T-helper 1 cell treated with Interleukin-12 subunit alpha and Interleukin-12 subunit beta and Interleukin-4 antibody, amounts not matched to agents 30 μg/mL and 1 μg/mL, for 36 hours (primary cell): ENCODE measurements around the gene GPR61.

ENCODE experiments used
- H3K27ac Mint-ChIP-seq: one replicate; pipeline ENCODE4 v1.8.0; 2021; ENCODE audit warnings: mild to moderate bottlenecking, mixed read lengths
- H3K27me3 Mint-ChIP-seq: one replicate; pipeline ENCODE4 v1.8.0; 2021; ENCODE audit warnings: low read depth, mixed read lengths
- H3K36me3 Mint-ChIP-seq: one replicate; pipeline ENCODE4 v1.8.0; 2021; ENCODE audit warnings: low read depth, mixed read lengths
- H3K4me1 Mint-ChIP-seq: one replicate; pipeline ENCODE4 v1.8.0; 2021; ENCODE audit warnings: low read depth, mixed read lengths
- H3K4me3 Mint-ChIP-seq: one replicate; pipeline ENCODE4 v1.8.0; 2021; ENCODE audit warnings: mild to moderate bottlenecking, moderate library complexity, mixed read lengths
- H3K9me3 Mint-ChIP-seq: one replicate; pipeline ENCODE4 v1.8.0; 2021; ENCODE audit warnings: mixed read lengths

The GPR61 gene

DNA sequence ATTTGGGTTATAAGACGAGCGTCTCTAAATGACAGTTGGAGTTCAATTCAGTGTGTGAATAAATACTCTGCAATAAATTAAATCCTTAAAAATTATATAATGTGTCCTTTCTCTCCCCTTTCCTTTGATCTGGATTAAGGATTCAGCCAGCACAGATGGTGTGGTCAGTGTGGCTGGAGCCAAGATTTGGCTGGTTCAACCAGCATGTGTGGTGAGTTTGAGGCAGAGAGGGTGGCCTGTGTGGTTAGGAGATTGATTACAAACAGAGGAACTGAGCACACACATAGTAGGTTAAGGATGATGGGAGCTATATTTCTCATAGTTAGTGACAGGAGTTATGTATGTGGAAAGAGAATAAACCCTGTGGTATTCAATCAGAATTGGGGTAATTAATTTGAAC, 16.0 kb upstream of the GPR61 start:
- H3K36me3 Mint-ChIP-seq, result no peaks in the 10 kb centered on the region
- no peak overlapping the region for H3K27ac Mint-ChIP-seq
- H3K27me3 Mint-ChIP-seq, result peaks cover 35% of the 10 kb centered on the region
- no peak overlapping the region for H3K4me3 Mint-ChIP-seq
- H3K4me1 Mint-ChIP-seq, result no peaks in the 10 kb centered on the region
- H3K9me3 Mint-ChIP-seq, result no peaks in the 10 kb centered on the region

DNA sequence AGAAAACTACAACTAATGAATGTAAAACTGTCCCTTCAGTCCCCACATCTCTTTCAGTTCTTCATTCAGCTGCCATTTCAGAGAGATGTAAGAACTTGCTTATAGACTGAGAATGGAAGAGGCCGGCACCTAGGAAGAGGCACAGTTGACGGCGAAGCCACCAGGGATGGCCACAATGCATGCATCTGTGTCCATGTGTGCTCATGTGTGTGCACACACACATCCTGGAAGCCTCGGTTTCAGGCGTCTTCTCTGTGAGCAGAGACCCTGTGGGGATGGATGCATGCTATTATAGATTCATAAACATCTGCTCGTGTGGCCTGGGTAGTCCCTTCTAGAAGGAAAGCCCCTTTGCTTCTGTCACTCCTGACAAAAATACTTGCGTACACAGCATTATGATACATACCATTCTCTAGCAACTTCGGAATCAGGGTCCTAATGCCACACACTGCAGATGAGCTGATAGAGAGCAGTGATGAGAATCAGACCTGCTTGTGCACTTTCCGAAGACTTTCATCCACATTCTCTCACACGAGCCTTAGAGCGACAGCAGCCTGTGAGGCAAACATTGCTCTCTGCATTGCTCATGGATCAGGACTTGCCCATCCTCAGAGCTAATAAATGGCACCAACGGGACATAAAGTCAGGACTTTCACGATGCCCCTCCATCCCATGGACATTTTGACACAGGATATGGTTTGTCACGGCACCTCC, 12.4 kb upstream of the GPR61 start:
- H3K4me1 Mint-ChIP-seq, result peaks cover 14% of the 10 kb centered on the region
- H3K27me3 Mint-ChIP-seq, result peaks cover 21% of the 10 kb centered on the region
- no peaks in the 10 kb centered on the region for H3K9me3 Mint-ChIP-seq
- H3K4me3 Mint-ChIP-seq, result no peak overlapping the region
- H3K36me3 Mint-ChIP-seq, result no peaks in the 10 kb centered on the region
- H3K27ac Mint-ChIP-seq, result no peak overlapping the region

DNA sequence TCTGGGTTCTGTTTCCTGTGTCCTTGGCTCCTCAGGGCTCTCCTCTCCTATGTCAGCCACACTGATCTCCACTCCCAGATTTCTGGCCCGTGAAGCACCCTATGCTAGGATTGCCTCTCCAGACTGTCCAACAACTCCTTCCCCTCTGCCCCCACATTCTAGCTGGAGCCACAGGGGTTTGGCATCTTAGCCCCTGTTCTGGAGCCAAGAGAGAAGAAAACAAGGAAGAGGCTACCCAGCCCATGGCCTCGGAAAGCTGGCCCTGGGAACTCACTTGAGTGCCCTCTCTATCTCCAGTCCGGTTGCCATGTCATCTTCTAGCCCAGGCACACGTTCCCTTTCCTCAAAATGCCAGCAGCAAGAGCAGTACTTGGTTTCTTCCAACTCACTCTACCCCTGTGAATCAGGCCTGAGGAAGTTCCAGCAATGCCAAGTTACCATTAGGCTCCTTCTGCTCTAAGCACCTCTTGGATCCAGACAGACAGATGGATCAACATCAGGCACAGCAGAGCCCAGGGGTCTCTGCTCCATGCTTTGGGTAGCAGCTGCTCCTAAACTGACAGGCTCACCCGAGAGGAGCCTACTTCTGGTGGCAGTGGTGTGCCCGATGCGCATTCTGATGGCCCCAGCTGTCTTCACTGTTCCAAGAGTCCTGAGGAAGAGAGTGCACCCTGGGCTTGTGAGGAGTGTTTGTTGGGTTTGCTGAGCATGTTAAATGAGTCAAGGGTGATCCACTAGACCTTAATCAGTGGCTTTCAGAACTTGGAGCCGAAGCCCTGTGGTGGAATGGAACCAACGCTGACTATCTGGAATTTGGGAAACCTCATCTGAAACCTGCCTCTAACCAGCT, 11.6 kb upstream of the GPR61 start:
- H3K36me3 Mint-ChIP-seq, result no peaks in the 10 kb centered on the region
- H3K27ac Mint-ChIP-seq, result no peak overlapping the region
- no peak overlapping the region for H3K4me3 Mint-ChIP-seq
- H3K9me3 Mint-ChIP-seq, result no peaks in the 10 kb centered on the region
- peaks cover 16% of the 10 kb centered on the region for H3K27me3 Mint-ChIP-seq
- peaks cover 20% of the 10 kb centered on the region for H3K4me1 Mint-ChIP-seq

DNA sequence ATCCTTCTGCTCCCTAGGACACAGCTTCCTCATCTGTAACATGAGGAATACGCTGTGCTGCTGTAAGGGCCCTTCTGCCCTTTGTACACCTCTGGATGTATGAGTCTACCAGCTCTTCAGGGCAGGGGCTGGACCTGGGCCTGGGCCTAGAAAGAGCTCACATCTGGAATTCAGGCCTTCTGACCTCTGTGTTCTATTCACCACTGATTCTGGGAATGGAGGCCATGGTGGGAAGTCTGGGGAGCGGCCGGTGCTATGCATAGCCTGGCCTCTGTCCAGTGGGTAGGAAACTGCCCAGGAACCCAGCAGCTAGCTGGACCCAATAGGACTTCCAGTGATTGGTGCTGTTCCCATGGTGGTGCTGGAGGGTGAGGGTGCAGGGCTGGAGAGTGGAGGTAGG, 11.0 kb upstream of the GPR61 start:
- Mint-ChIP-seq H3K9me3 (no peaks in the 10 kb centered on the region), H3K4me3 (no peak overlapping the region), H3K36me3 (no peaks in the 10 kb centered on the region), H3K4me1 (peaks cover 20% of the 10 kb centered on the region), H3K27ac (peak overlapping the region; percentile 39), H3K27me3 (peaks cover 16% of the 10 kb centered on the region)

DNA sequence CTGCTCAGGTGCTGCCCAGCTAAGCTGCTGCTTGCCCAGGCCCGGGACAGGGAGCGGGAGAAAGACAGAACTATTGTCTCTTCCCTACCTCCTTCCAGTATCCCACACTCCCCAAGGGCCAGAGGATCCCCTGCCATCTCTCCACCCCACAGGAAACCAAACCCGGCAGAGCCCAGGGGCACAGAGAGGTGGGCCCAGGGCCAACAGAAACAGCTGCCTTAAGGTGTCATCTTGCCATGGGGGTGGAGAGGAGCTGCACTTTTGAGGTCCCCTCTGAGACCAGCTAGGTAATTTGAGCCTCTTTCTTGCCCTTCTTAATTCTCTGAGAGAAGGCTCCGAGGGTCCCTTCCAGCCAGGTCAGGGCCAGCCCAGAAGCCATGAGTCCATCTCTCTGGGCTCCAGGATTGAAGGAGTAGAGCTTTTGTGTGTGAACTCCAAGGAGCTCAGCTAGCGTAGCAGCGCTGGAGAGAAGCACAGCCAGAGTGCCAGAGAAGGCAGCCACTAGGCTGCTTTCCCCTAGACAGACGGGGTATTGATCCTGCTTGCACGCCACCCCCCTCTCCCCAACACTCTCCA, 9.7 kb upstream of the GPR61 start:
- no peaks in the 10 kb centered on the region for H3K36me3 Mint-ChIP-seq
- no peak overlapping the region for H3K4me3 Mint-ChIP-seq
- peaks cover 20% of the 10 kb centered on the region for H3K4me1 Mint-ChIP-seq
- H3K27me3 Mint-ChIP-seq, result peaks cover 11% of the 10 kb centered on the region
- no peaks in the 10 kb centered on the region for H3K9me3 Mint-ChIP-seq
- H3K27ac Mint-ChIP-seq, result no peak overlapping the region

DNA sequence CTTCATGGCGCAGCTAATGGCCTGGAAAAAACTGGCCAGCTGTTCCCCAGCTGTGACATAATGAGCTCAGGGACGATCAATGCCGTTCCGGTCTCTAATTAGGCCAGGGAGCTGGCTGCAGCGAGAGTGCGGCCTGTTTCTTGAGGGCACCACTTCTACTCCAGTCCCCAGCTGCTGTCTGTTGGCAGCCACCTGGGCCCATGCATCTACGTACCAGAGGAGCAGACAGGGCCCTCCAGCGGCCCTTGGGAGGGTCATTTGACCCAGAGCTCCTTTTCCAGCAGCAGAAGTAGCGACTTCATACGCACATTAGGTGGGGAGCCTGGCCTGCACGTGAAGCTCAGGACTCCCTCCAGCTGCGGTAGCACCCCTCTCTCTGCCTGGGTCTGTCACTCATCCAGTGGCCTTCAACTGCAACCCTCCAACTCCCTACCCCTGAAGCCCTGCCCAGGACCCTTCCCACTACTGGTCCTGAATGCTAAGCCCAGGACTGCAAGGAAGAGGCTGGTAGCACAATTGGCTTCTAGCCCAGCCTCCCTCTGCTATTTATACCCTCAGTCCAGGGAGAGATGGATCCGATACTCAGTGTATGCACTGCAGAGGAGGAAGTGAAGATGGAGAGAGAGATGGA, 9.1 kb upstream of the GPR61 start:
- Mint-ChIP-seq H3K27me3 (peaks cover 11% of the 10 kb centered on the region), H3K36me3 (no peaks in the 10 kb centered on the region), H3K4me3 (peak overlapping the region; percentile 13), H3K27ac (no peak overlapping the region), H3K9me3 (no peaks in the 10 kb centered on the region), H3K4me1 (peaks cover 20% of the 10 kb centered on the region)

DNA sequence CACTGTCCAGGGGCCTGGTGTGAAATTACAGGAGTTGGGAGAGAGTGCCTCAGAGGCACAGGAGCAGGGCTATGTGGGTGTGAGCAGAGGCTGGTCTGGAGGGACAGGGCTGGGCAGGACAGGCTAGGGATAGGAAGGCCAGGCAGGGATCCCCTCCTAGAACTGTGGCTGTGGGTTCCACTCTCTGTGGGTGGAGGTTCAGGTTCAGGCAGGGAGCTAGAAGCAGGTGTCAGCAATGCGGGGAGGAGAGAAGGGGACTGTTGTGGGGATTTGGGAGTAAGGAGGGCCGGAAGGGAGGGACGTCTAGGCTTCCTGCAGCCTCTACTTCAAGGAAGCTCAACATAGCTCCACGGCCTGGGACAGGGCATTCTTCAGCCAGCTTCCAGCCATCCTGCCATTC, 8.3 kb upstream of the GPR61 start:
- Mint-ChIP-seq H3K4me1 (peaks cover 20% of the 10 kb centered on the region), H3K9me3 (no peaks in the 10 kb centered on the region), H3K27me3 (peaks cover 7% of the 10 kb centered on the region), H3K36me3 (no peaks in the 10 kb centered on the region), H3K27ac (peak overlapping the region; percentile 62), H3K4me3 (peak overlapping the region; percentile 13)

DNA sequence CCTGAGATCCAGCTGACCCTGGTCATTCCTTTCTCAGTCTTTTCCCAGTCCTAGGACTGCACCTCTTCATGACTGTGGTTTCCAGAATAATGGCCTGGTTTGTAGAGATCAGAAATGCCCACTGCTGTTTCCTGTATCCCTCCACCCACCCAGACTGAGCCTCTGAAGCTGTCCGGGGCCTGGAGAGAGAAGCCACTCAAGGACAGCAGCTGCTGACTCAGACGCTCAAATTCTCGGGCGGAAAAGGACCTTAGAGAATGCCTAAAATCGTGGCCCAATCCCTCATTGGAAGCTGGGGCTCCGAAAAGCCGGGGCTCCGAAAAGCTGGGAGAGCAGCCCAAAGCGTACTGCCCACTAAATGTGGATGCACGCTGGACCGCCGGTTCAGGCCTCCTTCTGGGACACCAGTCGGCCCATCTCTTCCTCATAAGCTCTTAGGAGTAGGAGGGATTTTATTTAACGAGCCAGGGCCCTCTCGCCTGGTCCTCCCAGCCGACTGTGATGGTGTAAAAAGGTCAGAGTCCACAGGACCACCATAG, 7.8 kb upstream of the GPR61 start:
- Mint-ChIP-seq H3K36me3 (no peaks in the 10 kb centered on the region), H3K4me1 (peaks cover 20% of the 10 kb centered on the region), H3K9me3 (no peaks in the 10 kb centered on the region), H3K4me3 (no peak overlapping the region), H3K27ac (peak overlapping the region; percentile 86), H3K27me3 (peaks cover 2% of the 10 kb centered on the region)

DNA sequence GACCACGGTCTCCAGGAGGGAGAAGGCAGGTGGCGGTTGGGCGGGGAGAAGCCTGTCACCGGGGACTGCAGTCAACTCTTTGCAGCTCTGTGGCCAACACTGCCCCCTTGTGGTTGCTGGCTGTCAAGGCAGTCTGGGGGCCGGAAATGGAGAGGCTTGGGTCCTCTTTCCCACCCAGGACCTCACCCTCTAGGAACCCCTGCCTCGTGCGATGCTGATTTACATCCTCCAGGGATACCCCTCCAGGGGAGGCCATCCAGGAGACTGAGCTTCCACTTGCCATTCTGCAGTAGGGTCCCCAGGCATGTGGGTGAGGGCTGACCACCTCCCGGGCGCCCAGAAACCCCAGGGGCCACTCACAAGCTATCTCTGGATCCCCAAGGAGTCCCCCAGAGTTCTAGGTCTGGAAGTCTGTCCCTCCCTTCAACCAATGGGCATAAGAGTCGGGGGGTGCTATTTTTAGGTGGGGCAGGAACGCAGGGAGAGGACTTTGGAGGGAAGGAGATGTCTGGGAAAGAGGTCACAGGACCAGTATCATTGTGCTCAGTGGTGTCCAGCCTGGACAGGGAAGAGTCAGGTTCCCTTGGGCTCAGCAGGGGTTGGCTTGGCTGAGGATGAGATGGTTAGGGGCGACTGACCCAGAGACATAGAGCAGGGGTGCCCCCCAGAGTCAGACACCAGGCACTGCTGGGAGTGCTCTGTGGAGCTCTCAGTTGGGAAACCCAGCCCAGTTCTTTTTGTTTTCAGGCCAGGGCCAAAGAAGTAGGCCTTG, 7.1 kb upstream of the GPR61 start:
- Mint-ChIP-seq H3K4me3 (peak overlapping the region; percentile 65), H3K9me3 (no peaks in the 10 kb centered on the region), H3K4me1 (peaks cover 20% of the 10 kb centered on the region), H3K27me3 (no peaks in the 10 kb centered on the region), H3K27ac (peak overlapping the region; percentile 86), H3K36me3 (no peaks in the 10 kb centered on the region)

DNA sequence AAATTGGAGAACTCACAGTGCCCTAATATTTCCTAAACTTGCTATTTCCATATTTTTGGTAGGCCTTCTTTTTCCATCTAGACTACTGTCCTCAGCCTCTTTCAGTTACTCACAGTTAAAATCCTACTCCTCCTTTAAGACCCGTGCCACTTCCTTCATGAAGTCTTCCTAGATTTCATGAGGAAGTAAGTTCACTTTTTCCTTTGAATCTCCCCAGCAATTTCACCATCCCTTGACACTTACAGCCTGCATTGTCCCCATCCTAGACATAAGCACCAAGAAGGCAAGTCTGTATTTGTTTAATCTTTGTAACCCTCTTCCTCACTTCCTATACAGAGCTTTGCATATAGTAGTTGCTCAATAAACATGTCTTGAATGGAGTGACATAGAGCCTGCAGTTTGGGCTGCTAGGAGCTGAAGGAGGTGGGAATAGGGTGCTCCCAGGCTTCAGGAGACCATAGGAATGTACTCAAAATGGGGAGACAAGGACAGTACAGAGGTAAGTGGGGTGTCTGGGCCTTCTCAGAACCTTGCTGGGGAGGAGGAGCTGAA, 5.3 kb upstream of the GPR61 start:
- no peaks in the 10 kb centered on the region for H3K27me3 Mint-ChIP-seq
- no peaks in the 10 kb centered on the region for H3K9me3 Mint-ChIP-seq
- H3K36me3 Mint-ChIP-seq, result no peaks in the 10 kb centered on the region
- H3K4me3 Mint-ChIP-seq, result no peak overlapping the region
- peaks cover 20% of the 10 kb centered on the region for H3K4me1 Mint-ChIP-seq
- no peak overlapping the region for H3K27ac Mint-ChIP-seq

DNA sequence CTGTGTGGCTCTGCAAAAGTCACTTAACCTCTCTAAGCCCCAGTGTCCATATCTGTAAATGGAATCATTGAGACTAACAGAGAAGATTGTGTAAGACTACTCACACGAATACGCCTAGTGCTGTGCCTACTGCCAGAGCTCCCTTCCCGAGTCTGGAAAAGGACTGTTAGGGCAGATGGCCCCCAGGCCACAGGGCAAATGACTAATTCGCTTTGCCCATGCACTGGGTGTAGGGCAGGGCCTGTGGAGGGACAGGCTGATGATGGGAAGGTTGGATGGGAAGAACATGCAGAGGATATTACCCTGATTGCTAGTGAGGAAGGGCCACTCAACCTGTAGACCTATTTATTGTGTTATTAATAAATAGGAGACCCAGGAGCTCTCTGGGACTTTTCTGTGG, 4.2 kb upstream of the GPR61 start:
- no peaks in the 10 kb centered on the region for H3K9me3 Mint-ChIP-seq
- no peak overlapping the region for H3K4me3 Mint-ChIP-seq
- H3K36me3 Mint-ChIP-seq, result no peaks in the 10 kb centered on the region
- H3K27ac Mint-ChIP-seq, result no peak overlapping the region
- H3K27me3 Mint-ChIP-seq, result no peaks in the 10 kb centered on the region
- H3K4me1 Mint-ChIP-seq, result peaks cover 20% of the 10 kb centered on the region

DNA sequence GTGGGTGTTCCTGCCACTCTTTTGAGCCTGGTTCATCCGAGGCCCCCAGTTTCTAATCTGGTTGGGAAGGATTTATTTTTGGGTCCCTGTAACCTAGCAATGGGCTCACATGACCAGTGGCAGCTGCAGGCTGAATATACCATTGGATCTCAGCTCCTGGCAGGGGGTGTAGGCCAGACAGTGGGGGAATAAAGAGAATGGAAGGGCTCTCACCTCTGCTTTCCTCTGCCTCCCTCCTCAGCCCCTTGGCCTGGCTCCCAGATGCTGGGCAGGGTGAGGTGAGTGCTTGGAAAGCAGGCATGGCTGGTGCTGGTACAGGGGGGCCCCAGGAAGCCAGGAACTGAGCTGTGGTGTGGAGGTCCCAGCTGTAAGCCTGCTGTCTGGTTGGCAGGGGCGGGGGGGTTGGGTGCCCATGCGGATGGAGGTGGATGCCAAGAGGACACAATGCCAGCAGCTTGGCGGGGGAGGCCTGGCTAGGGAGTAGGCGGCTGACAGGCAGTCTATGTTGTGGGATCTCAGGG, 3.6 kb upstream of the GPR61 start:
- Mint-ChIP-seq H3K9me3 (no peaks in the 10 kb centered on the region), H3K27me3 (no peaks in the 10 kb centered on the region), H3K4me3 (no peak overlapping the region), H3K36me3 (no peaks in the 10 kb centered on the region), H3K27ac (no peak overlapping the region), H3K4me1 (peaks cover 17% of the 10 kb centered on the region)

DNA sequence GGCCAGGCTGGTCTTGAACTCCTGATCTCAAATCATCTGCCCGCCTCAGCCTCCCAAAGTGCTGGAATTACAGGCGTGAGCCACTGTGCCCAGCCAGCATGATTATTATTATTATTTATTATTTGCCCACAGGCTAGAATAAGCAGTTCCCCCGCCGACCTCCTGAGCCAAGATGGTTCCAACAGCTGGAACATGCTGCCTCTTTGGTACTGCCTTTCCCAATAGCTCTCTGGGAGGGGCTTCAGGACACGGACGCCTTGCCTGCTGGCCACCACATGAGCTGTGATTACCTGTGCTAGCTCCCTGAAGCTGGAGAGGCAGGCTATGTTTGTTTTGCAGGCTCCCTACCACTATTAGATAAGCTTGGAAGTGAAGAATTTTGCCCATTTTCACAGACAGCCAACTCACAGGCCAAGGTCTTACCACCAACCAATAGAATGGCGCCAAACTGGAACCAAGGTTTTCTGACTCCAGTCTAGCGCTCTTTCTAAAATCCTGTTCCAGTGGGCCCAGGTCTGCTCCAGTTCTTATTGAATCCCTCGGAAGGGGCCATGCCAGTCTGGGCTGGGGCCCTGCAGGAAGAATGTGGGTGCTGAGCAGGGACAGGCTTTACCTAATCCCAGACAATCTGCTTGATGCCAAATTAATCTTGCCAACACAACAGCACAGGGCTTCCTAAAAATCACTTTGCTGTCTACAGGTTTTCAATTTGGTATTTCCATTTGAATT, 2.1 kb upstream of the GPR61 start:
- Mint-ChIP-seq H3K36me3 (no peaks in the 10 kb centered on the region), H3K4me3 (no peak overlapping the region), H3K9me3 (no peaks in the 10 kb centered on the region), H3K27ac (no peak overlapping the region), H3K4me1 (peaks cover 3% of the 10 kb centered on the region), H3K27me3 (no peaks in the 10 kb centered on the region)
